ENCODE results near the gene TMEM222. TPM values are rescaled to one million over a fixed set of nuclear protein-coding genes. Genes with fewer than 3 reads are reported as not detected.

TMEM222 gene
- total RNA-seq, 2 experiments from 2014 or later = 22.0 to 25.4 TPM

DNA sequence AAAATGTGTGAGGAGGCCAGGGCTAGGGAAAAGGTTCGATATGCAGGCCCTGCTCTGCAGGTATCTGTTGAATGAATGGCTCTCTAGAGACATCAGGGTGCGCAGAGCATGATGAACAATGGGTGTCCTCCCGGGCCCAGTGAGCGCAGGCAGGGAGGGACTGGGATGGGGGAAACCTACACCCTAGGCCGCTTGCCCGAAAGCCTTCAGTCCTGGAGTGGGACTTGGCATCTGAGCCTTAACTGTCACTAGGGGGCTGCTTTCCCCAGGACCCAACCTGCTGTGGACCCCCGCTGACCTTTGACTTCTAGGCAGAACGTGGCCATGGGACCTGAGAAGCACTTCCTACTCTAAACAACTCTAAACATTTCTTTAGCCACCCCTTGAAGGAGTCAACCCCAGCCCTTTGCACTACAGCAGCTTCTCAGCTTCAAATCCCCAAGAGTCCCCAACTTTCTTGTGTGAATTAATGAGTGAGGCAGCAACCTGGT lies 45.2 kb downstream of the TMEM222 start:
- DNase-seq (no peak), ATAC-seq (no peak)
- CTCF ChIA-PET = interaction anchor here (0.7 to 8.2 kb wide), 14 partner anchors 10 to 241 kb away, joined by 3 to 91 read pairs (median 7); partner anchors contain the start of gene CD164L2
- TF ChIP-seq, protein P1, sequence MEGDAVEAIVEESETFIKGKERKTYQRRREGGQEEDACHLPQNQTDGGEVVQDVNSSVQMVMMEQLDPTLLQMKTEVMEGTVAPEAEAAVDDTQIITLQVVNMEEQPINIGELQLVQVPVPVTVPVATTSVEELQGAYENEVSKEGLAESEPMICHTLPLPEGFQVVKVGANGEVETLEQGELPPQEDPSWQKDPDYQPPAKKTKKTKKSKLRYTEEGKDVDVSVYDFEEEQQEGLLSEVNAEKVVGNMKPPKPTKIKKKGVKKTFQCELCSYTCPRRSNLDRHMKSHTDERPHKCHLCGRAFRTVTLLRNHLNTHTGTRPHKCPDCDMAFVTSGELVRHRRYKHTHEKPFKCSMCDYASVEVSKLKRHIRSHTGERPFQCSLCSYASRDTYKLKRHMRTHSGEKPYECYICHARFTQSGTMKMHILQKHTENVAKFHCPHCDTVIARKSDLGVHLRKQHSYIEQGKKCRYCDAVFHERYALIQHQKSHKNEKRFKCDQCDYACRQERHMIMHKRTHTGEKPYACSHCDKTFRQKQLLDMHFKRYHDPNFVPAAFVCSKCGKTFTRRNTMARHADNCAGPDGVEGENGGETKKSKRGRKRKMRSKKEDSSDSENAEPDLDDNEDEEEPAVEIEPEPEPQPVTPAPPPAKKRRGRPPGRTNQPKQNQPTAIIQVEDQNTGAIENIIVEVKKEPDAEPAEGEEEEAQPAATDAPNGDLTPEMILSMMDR (IDR thresholded peaks at IDR 0.05) = no peak
- H3K27me3 Mint-ChIP-seq = no peaks in the 10 kb centered on the region
- peak overlapping the region; percentile 52 for H3K4me3 Mint-ChIP-seq
- H3K9me3 Mint-ChIP-seq = no peaks in the 10 kb centered on the region
- no peak overlapping the region for H3K27ac Mint-ChIP-seq
- POLR2A ChIA-PET = interaction anchor here (0.8 to 3.2 kb wide), 5 partner anchors 11 to 216 kb away, joined by 3 to 31 read pairs (median 3); partner anchors contain the start of gene CD164L2
- H3K36me3 Mint-ChIP-seq (ENCODE audit: low read depth) = no peaks in the 10 kb centered on the region
- intact Hi-C loops (cut with micrococcal nuclease) = no loop called here
- H3K4me1 Mint-ChIP-seq (ENCODE audit: low read depth) = peaks cover 18% of the 10 kb centered on the region

- ChIA-PET POLR2A (interaction anchor here (0.8 to 0.9 kb wide), 2 partner anchors 11 to 12 kb away, joined by 3 read pairs; no protein-coding TSS in a partner anchor), CTCF (interaction anchor here (1.0 to 8.2 kb wide), 6 partner anchors 12 to 56 kb away, joined by 3 to 91 read pairs (median 4); no protein-coding TSS in a partner anchor)
- Mint-ChIP-seq H3K4me3 (no peak overlapping the region), H3K27me3 (no peaks in the 10 kb centered on the region), H3K9me3 (no peaks in the 10 kb centered on the region), H3K27ac (no peak overlapping the region), H3K4me1 (ENCODE audit: low read depth) (peaks cover 18% of the 10 kb centered on the region), H3K36me3 (ENCODE audit: low read depth) (no peaks in the 10 kb centered on the region)
- intact Hi-C loops (cut with micrococcal nuclease) = no loop called here
- no peak for ATAC-seq
- TF ChIP-seq, protein P1 (IDR thresholded peaks at IDR 0.05) = no peak
- no peak for DNase-seq
Observed at GRCh38 chr1:27368869-27369582, 47.1 kb downstream of the TMEM222 start.

DNA sequence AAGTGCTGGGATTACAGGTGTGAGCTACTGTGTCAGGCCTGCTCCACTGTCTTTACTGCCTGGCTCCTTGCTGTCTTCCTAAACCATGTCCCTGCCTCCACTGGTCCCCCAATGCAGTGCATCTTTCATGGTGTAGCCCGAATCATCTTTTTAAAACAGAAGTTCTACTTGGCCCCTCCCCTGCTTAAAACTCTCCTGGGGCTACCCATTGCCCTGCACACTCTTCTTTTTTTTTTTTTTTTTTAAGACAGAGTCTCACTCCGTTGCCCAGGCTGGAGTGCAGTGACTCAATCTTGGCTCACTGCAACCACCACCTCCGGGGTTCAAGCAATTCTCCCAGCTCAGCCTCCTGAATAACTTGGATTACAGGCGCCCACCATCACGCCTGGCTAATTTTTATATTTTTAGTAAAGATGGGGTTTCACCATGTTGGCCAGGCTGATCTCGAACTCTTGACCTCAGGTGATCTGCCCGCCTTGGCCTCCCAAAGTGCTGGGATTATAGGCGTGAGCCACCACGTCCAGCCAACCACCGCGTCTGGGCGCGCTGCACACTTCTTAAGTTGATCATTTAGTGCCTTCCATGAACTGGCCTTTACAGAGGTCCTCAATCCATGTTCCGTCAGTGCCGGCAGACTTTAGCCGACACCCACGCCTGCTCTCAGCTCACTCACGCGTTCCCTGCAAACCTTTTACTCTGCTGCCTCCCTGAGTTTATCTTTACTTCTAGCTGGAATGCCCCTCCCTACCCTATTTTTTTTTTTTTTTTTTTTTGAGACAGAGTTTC lies 50.3 kb downstream of the TMEM222 start:
- CTCF ChIA-PET = interaction anchor here (0.7 to 8.2 kb wide), 7 partner anchors 10 to 727 kb away, joined by 3 to 91 read pairs (median 3); no protein-coding TSS in a partner anchor
- TF ChIP-seq, protein P1 (IDR thresholded peaks at IDR 0.05) = no peak
- Mint-ChIP-seq H3K36me3 (ENCODE audit: low read depth) (no peaks in the 10 kb centered on the region), H3K9me3 (no peaks in the 10 kb centered on the region), H3K27me3 (no peaks in the 10 kb centered on the region), H3K4me1 (ENCODE audit: low read depth) (peaks cover 8% of the 10 kb centered on the region), H3K4me3 (no peak overlapping the region), H3K27ac (no peak overlapping the region)
- POLR2A ChIA-PET = interaction anchor here (0.6 to 1.7 kb wide), 5 partner anchors 10 to 50 kb away, joined by 3 to 4 read pairs (median 3); no protein-coding TSS in a partner anchor
- intact Hi-C loops (cut with micrococcal nuclease) = no loop called here
- ATAC-seq = no peak
- DNase-seq = no peak

- ChIA-PET POLR2A (interaction anchor here (0.6 to 1.0 kb wide), 2 partner anchors 11 to 50 kb away, joined by 3 read pairs; no protein-coding TSS in a partner anchor), CTCF (interaction anchor here (0.7 to 8.2 kb wide), 4 partner anchors 14 to 728 kb away, joined by 3 to 91 read pairs (median 6); no protein-coding TSS in a partner anchor)
- Mint-ChIP-seq H3K4me3 (no peak overlapping the region), H3K36me3 (ENCODE audit: low read depth) (no peaks in the 10 kb centered on the region), H3K27me3 (no peaks in the 10 kb centered on the region), H3K4me1 (ENCODE audit: low read depth) (peaks cover 8% of the 10 kb centered on the region), H3K9me3 (no peaks in the 10 kb centered on the region), H3K27ac (no peak overlapping the region)
- ATAC-seq (no peak), DNase-seq (no peak)
- TF ChIP-seq, protein P1 (IDR thresholded peaks at IDR 0.05) = no peak
- intact Hi-C loops (cut with micrococcal nuclease) = no loop called here
Observed at GRCh38 chr1:27372808-27373690, 51.1 kb downstream of the TMEM222 start.

Measured in activated CD8-positive, alpha-beta T cell treated with anti-CD3 and anti-CD28 coated beads for 36 hours (primary cell).